Measurements from ENCODE around the gene SS18L1. TPM values are rescaled to one million over a fixed set of nuclear protein-coding genes. Genes with fewer than 3 reads are reported as not detected.

The SS18L1 gene
- total RNA-seq, 1 experiment from 2014 or later: 28.1 TPM

- DNase-seq (ENCODE audit: low read depth, low spot score) (no peak), ATAC-seq (peak; percentile 74)
- peaks cover 0 to 3% of the 10 kb centered on the region in 2 experiments; a peak in 1 of 4 replicates for H3K36me3 ChIP-seq (ENCODE audit: control insufficient read depth in 1 of 2, insufficient read depth in 2 of 2, low read length in 2 of 2)
- intact Hi-C loops (cut with micrococcal nuclease): no loop called here
- ChIA-PET CTCF (no interaction called here), RAD21 (ENCODE audit: low non-redundant PET in 1 of 2, low total read pairs in 2 of 2, uncharacterized antibody in 2 of 2, unreplicated experiment in 2 of 2) (no interaction called here), POLR2A (no interaction called here)
- H3K4me3 ChIP-seq (replicated peaks in 1 of 2; ENCODE audit: low read depth in 1 of 2, low read length in 2 of 2): no peak overlapping the region
- no peak overlapping the region for H3K9ac ChIP-seq (ENCODE audit: low read length)
- TF ChIP-seq ZBTB33 (IDR thresholded peaks at IDR 0.05; ENCODE audit: extremely low read depth, insufficient replicate concordance, low read length) (no peak), EGR1 (IDR thresholded peaks at IDR 0.05; ENCODE audit: low read depth) (no peak), SP1 (IDR thresholded peaks at IDR 0.05; ENCODE audit: low read depth) (no peak), EZH2 (IDR thresholded peaks at IDR 0.05) (no peak), ZNF274 (IDR thresholded peaks at IDR 0.05; ENCODE audit: low read depth, low read length) (no peak), CEBPB (IDR thresholded peaks at IDR 0.05; ENCODE audit: low read depth) (no peak), ELF1 (IDR thresholded peaks at IDR 0.05; ENCODE audit: borderline replicate concordance, low read depth) (no peak), YY1 (IDR thresholded peaks at IDR 0.05; ENCODE audit: extremely low read depth, insufficient replicate concordance, low read depth, low read length) (no peak), CTCF (IDR thresholded peaks at IDR 0.05 in 2 of 3, conservative IDR thresholded peaks at IDR 0.05 in 1 of 3; ENCODE audit: borderline replicate concordance in 1 of 3, insufficient read depth in 1 of 3, low read depth in 2 of 3, low read length in 2 of 3) (peak; percentile 24 to 28 (median 28); a peak in 4 of 6 replicates), JUND (IDR thresholded peaks at IDR 0.05) (no peak), MAX (IDR thresholded peaks at IDR 0.05) (no peak), POLR2AphosphoS5 (IDR thresholded peaks at IDR 0.05; ENCODE audit: low read depth, low read length) (no peak), FOSL1 (IDR thresholded peaks at IDR 0.05; ENCODE audit: low read depth) (no peak), POLR2A (IDR thresholded peaks at IDR 0.05; ENCODE audit: borderline replicate concordance, extremely low read depth, insufficient read depth, insufficient read length) (no peak), EZH2phosphoT487 (IDR thresholded peaks at IDR 0.05; ENCODE audit: borderline replicate concordance) (no peak), CBX3 (IDR thresholded peaks at IDR 0.05; ENCODE audit: low read depth) (no peak), RAD21 (IDR thresholded peaks at IDR 0.05; ENCODE audit: low read depth) (peak; percentile 42)
- BruUV-seq (replicated peaks): no TSS peak
- H3K27me3 ChIP-seq (ENCODE audit: insufficient read depth, low read length): peaks cover 4% of the 10 kb centered on the region; the same call in 1 of the 2 replicates
- H3K79me2 ChIP-seq (ENCODE audit: insufficient read depth, low read length): no peaks in the 10 kb centered on the region
- no peaks in the 10 kb centered on the region for H3K9me3 ChIP-seq (ENCODE audit: control insufficient read depth in 1 of 2, insufficient read depth in 1 of 2, low read depth in 1 of 2, low read length in 2 of 2)
- H3K27ac ChIP-seq (ENCODE audit: low read depth, low read length): no peak overlapping the region
- peaks cover 0 to 5% of the 10 kb centered on the region in 2 experiments; a peak in 1 of 4 replicates for H3K4me1 ChIP-seq (ENCODE audit: control insufficient read depth in 1 of 2, insufficient read depth in 2 of 2, low read length in 2 of 2)
- H3K9me2 ChIP-seq (ENCODE audit: insufficient read depth): no peaks in the 10 kb centered on the region
- no peaks in the 10 kb centered on the region for H4K20me1 ChIP-seq (ENCODE audit: insufficient read depth)
- no peak overlapping the region for H2AFZ ChIP-seq (ENCODE audit: low read depth, low read length, poor library complexity, severe bottlenecking)
- no peak overlapping the region for H3K4me2 ChIP-seq (ENCODE audit: low read length)
These were observed 65.5 kb downstream of the SS18L1 start for GRCh38 chr20:62208795-62209755.

Data from HCT116 (cell line).